Skeletal muscle satellite cell (primary cell): ENCODE results near the gene MDM2.
"Not testable (repeated sequence)": the region's sequence is repeated elsewhere in the genome, so short reads cannot be mapped to it uniquely, and the experiment has no call there.

Source experiments
- H3K27me3 ChIP-seq: 2 replicates; pipeline ENCODE4 v1.7.0; 2013; ENCODE audit warnings: low read length; ENCODE audit not compliant: control insufficient read depth, insufficient read depth
- H3K36me3 ChIP-seq: 2 replicates; pipeline ENCODE4 v1.7.0; 2013; ENCODE audit warnings: mild to moderate bottlenecking, control low read depth, low read length; ENCODE audit not compliant: insufficient read depth
- H3K4me1 ChIP-seq: 2 replicates; pipeline ENCODE4 v1.7.0; 2013; ENCODE audit warnings: low read length; ENCODE audit not compliant: control insufficient read depth, insufficient read depth
- H3K4me2 ChIP-seq: 2 replicates; pipeline ENCODE4 v1.7.0; 2013; ENCODE audit warnings: mild to moderate bottlenecking, low read length
- H3K4me3 ChIP-seq: 2 replicates; pipeline ENCODE4 v1.7.0; 2013; ENCODE audit warnings: low read length
- H3K9ac ChIP-seq: 2 replicates; pipeline ENCODE4 v1.7.0; 2013; ENCODE audit warnings: mild to moderate bottlenecking, low read depth, low read length, moderate library complexity
- H3K9me3 ChIP-seq: replicated peaks from 2 replicates; pipeline ENCODE4 v1.7.0; 2013; ENCODE audit warnings: mild to moderate bottlenecking, control low read depth, low read length

The MDM2 gene

DNA sequence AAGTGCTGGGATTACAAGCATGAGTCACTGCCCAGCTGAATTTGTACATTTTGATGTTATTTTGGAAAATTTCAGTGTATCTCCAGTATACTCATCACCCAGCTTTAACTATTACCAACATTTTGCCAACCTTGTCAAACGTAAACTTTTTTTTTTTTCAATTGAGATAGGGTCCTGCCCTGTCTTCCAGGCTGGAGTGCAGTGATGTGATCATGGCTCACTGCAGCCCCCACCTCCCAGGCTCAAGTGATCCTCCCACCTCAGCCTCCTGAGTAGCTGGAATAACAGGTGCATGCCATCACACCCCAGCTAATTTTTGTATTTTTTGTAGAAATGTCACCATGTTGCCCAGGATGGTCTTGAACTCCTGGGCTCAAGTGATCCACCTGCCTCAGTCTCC, 29.2 kb downstream of the MDM2 start:
- Histone ChIP-seq H3K9me3 (no peaks in the 10 kb centered on the region), H3K36me3 (peaks cover 83% of the 10 kb centered on the region), H3K27me3 (no peaks in the 10 kb centered on the region), H3K9ac (no peak overlapping the region), H3K4me2 (no peak overlapping the region), H3K4me1 (no peaks in the 10 kb centered on the region), H3K4me3 (no peak overlapping the region)

- Histone ChIP-seq H3K4me3 (no peak overlapping the region), H3K4me1 (no peaks in the 10 kb centered on the region), H3K36me3 (peaks cover 89% of the 10 kb centered on the region)
Observed at GRCh38 chr12:68838046-68838886, 30.3 kb downstream of the MDM2 start.

DNA sequence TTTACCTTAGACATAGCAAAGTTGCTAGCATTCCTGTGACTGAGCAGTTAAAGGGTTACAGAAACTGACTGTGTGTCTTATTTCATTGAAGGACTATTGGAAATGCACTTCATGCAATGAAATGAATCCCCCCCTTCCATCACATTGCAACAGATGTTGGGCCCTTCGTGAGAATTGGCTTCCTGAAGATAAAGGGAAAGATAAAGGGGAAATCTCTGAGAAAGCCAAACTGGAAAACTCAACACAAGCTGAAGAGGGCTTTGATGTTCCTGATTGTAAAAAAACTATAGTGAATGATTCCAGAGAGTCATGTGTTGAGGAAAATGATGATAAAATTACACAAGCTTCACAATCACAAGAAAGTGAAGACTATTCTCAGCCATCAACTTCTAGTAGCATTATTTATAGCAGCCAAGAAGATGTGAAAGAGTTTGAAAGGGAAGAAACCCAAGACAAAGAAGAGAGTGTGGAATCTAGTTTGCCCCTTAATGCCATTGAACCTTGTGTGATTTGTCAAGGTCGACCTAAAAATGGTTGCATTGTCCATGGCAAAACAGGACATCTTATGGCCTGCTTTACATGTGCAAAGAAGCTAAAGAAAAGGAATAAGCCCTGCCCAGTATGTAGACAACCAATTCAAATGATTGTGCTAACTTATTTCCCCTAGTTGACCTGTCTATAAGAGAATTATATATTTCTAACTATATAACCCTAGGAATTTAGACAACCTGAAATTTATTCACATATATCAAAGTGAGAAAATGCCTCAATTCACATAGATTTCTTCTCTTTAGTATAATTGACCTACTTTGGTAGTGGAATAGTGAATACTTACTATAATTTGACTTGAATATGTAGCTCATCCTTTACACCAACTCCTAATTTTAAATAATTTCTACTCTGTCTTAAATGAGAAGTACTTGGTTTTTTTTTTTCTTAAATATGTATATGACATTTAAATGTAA, 31.5 kb downstream of the MDM2 start:
- H3K9ac ChIP-seq, result no peak overlapping the region
- no peak overlapping the region for H3K4me2 ChIP-seq
- no peak overlapping the region for H3K4me3 ChIP-seq
- no peaks in the 10 kb centered on the region for H3K4me1 ChIP-seq
- H3K36me3 ChIP-seq, result peaks cover 91% of the 10 kb centered on the region
- H3K9me3 ChIP-seq, result no peaks in the 10 kb centered on the region
- H3K27me3 ChIP-seq, result no peaks in the 10 kb centered on the region

More at GRCh38 chr12:68838046-68838886, 30.3 kb downstream of the MDM2 start:
- Histone ChIP-seq H3K4me2 (no peak overlapping the region), H3K9ac (no peak overlapping the region), H3K9me3 (no peaks in the 10 kb centered on the region), H3K27me3 (no peaks in the 10 kb centered on the region)

DNA sequence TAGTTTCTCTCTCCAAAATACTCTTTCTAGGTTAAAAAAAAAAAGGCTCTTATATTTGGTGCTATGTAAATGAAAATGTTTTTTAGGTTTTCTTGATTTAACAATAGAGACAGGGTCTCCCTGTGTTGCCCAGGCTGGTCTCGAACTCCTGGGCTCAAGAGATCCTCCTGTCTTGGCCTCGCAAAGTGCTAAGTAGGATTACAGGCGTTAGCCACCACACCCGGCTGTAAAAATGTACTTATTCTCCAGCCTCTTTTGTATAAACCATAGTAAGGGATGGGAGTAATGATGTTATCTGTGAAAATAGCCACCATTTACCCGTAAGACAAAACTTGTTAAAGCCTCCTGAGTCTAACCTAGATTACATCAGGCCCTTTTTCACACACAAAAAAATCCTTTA, 33.2 kb downstream of the MDM2 start:
- H3K36me3 ChIP-seq, result peaks cover 79% of the 10 kb centered on the region
- not testable (repeated sequence) for H3K4me3 ChIP-seq, H3K9me3 ChIP-seq, H3K4me2 ChIP-seq, H3K27me3 ChIP-seq, H3K4me1 ChIP-seq, H3K9ac ChIP-seq

DNA sequence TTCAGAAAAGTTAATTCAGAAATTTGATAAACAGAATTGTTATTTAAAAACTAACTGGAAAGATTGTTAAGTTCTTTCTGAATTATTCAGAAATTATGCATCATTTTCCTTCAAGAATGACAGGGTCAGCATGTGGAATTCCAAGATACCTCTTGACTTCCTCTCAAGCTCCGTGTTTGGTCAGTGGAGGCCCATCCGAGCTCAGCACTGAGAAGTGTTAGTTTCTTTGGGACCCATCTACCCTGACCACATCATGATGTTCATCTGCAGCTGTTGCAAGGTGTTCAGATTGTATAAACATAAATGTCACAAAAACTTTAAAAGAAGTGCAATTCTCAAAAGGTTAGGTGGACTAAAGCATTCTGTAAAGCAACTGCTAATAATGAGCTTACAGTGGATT, 33.7 kb downstream of the MDM2 start:
- H3K9ac ChIP-seq, result no peak overlapping the region
- no peak overlapping the region for H3K4me2 ChIP-seq
- no peak overlapping the region for H3K4me3 ChIP-seq
- peaks cover 73% of the 10 kb centered on the region for H3K36me3 ChIP-seq
- no peaks in the 10 kb centered on the region for H3K9me3 ChIP-seq
- no peaks in the 10 kb centered on the region for H3K27me3 ChIP-seq
- H3K4me1 ChIP-seq, result no peaks in the 10 kb centered on the region

GRCh38 chr12:68842123-68842522, 34.1 kb downstream of the MDM2 start:
- no peak overlapping the region for H3K4me2 ChIP-seq
- H3K36me3 ChIP-seq, result peaks cover 70% of the 10 kb centered on the region
- no peaks in the 10 kb centered on the region for H3K9me3 ChIP-seq
- no peaks in the 10 kb centered on the region for H3K27me3 ChIP-seq
- no peak overlapping the region for H3K9ac ChIP-seq
- H3K4me3 ChIP-seq, result no peak overlapping the region
- no peaks in the 10 kb centered on the region for H3K4me1 ChIP-seq

- Histone ChIP-seq H3K4me3 (no peak overlapping the region), H3K9me3 (no peaks in the 10 kb centered on the region), H3K4me1 (no peaks in the 10 kb centered on the region), H3K4me2 (no peak overlapping the region), H3K9ac (no peak overlapping the region), H3K36me3 (peaks cover 63% of the 10 kb centered on the region), H3K27me3 (no peaks in the 10 kb centered on the region)
Observed at GRCh38 chr12:68842784-68843567, 35.0 kb downstream of the MDM2 start.

GRCh38 chr12:68844318-68844745, 36.4 kb downstream of the MDM2 start:
- Histone ChIP-seq H3K4me3 (no peak overlapping the region), H3K9ac (no peak overlapping the region), H3K27me3 (no peaks in the 10 kb centered on the region), H3K4me1 (no peaks in the 10 kb centered on the region), H3K4me2 (no peak overlapping the region), H3K36me3 (peaks cover 49% of the 10 kb centered on the region), H3K9me3 (no peaks in the 10 kb centered on the region)

DNA sequence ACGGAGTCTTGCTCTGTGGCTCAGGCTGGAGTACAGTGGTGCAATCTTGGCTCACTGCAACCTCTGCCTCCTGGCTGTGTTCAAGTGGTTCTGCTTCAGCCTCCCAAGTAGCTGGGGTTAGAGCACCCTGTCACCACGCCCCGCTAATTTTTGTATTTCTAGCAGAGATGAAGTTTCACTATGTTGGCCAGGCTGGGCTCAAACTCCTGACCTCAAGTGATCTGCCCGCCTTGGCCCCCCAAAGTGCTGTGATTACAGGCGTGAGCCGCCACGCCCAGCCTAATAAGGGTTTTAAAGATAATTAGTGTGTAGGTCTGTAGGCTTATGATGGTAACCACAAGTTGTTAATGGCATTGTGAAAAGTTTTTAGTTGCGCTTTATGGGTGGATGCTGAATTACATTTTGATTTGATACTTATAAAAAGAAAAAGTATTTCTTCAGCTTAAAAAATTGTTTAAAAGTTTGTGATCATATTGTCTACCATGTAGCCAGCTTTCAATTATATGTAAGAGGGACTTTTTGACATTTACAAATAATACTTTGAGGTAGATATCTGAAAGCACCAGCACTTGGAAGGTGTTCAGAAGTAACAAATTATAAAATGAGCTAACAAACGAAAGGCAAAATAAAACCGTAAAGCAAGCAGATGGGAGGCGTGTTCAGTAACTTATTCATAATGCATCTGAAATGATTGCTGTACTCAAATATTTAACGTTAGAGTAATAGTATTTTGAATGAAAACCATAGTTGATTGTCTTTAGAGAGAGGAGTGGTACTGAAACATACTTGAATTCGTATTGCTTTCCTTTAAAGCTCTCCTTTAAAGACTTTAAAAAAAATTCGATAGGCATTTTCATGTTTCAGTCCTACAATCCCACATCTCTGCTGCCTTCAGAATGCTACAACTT, 37.1 kb downstream of the MDM2 start:
- Histone ChIP-seq H3K9ac (no peak overlapping the region), H3K9me3 (no peaks in the 10 kb centered on the region), H3K36me3 (peaks cover 42% of the 10 kb centered on the region), H3K27me3 (no peaks in the 10 kb centered on the region), H3K4me2 (no peak overlapping the region), H3K4me1 (no peaks in the 10 kb centered on the region), H3K4me3 (no peak overlapping the region)

DNA sequence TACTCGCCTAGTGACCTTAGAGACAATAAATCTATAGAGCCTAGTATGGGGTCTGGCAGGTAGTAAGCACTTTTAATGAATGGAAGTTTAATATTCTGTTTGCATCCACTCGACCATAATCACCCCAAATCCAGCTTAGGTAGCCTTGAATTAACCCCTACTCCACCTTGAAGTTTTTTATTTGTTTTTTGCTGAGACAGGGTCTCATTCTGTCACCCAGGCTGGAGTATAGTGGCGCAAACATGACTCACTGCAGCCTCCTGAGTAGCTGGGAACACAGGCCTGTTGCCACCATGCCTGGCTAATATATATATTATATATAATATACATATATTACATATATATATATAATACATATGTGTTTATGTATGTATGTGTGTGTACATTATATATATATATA, 38.8 kb downstream of the MDM2 start:
- Histone ChIP-seq H3K4me3 (no peak overlapping the region), H3K27me3 (no peaks in the 10 kb centered on the region), H3K4me1 (no peaks in the 10 kb centered on the region), H3K36me3 (peaks cover 25% of the 10 kb centered on the region), H3K9me3 (no peaks in the 10 kb centered on the region), H3K9ac (no peak overlapping the region), H3K4me2 (no peak overlapping the region)
